ENCODE measurements around the gene GCG.

The GCG gene

DNA sequence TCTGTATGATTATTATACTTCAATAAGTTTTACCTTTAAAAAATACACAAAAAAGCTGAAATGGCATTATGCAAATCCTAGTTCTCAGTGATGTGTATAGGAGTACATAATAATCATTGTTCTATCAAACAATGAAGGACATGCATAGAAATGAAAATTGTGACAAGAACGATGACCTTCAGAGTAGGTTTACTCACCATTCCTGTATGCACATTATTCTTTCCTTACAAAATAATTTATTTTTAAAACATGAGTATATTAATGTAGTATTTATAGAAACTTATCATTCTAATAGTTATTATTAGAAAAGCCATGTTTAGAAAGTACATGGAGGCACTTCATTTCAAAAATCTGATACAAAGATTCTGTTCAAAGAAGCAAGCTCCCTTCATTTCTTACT lies 45.3 kb downstream of the GCG start:
- Histone ChIP-seq H3K4me1 (ENCODE audit: insufficient read depth, low read length) (no peaks in the 10 kb centered on the region), H3K9me3 (ENCODE audit: insufficient read depth, low read length, severe bottlenecking) (no peaks in the 10 kb centered on the region), H3K27ac (ENCODE audit: low read length) (no peak overlapping the region), H3K9ac (ENCODE audit: low read depth, low read length) (no peak overlapping the region), H4K20me1 (ENCODE audit: insufficient read depth, low read length) (no peaks in the 10 kb centered on the region), H3K27me3 (ENCODE audit: insufficient read depth, low read length, poor library complexity) (no peaks in the 10 kb centered on the region), H2AFZ (ENCODE audit: low read depth, low read length) (no peak overlapping the region), H3K36me3 (ENCODE audit: insufficient read depth, low read length) (no peaks in the 10 kb centered on the region), H3K79me2 (ENCODE audit: insufficient read depth, low read length) (no peaks in the 10 kb centered on the region), H3K4me3 (ENCODE audit: low read depth in 1 of 2, low read length in 2 of 2) (no peak overlapping the region), H3K4me2 (ENCODE audit: insufficient read depth, low read length) (no peak overlapping the region)
- no peak for DNase-seq
- TF ChIP-seq, protein P1, sequence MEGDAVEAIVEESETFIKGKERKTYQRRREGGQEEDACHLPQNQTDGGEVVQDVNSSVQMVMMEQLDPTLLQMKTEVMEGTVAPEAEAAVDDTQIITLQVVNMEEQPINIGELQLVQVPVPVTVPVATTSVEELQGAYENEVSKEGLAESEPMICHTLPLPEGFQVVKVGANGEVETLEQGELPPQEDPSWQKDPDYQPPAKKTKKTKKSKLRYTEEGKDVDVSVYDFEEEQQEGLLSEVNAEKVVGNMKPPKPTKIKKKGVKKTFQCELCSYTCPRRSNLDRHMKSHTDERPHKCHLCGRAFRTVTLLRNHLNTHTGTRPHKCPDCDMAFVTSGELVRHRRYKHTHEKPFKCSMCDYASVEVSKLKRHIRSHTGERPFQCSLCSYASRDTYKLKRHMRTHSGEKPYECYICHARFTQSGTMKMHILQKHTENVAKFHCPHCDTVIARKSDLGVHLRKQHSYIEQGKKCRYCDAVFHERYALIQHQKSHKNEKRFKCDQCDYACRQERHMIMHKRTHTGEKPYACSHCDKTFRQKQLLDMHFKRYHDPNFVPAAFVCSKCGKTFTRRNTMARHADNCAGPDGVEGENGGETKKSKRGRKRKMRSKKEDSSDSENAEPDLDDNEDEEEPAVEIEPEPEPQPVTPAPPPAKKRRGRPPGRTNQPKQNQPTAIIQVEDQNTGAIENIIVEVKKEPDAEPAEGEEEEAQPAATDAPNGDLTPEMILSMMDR (IDR thresholded peaks at IDR 0.05; ENCODE audit: borderline replicate concordance, extremely low read depth, low read length, poor library complexity, severe bottlenecking) = no peak
- no peak for TF ChIP-seq EZH2 (IDR thresholded peaks at IDR 0.05; ENCODE audit: borderline replicate concordance, low read depth, low read length, severe bottlenecking)
- no peak for ATAC-seq (ENCODE audit: insufficient read depth, low read depth)

DNA sequence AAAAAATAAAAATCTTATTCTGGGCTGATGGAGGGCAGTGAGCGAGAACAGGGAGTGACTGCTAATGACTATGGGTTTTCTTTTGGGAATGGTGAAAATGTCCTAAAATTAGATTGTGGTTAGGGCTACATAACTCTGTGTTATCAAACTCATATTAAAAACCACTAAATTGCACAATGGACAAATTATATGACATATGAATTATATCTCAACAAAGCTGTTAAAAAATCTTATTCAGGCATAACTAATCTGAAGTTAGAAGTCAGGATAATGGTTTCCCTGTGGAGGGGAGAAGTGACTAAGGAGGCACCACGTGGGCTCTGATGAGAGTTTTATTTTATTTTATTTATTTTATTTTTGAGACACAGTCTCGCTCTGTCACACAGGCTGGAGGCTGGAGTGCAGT lies 45.9 kb downstream of the GCG start:
- H3K9me3 ChIP-seq (ENCODE audit: insufficient read depth, low read length, severe bottlenecking) = no peaks in the 10 kb centered on the region
- no peaks in the 10 kb centered on the region for H3K79me2 ChIP-seq (ENCODE audit: insufficient read depth, low read length)
- no peaks in the 10 kb centered on the region for H3K36me3 ChIP-seq (ENCODE audit: insufficient read depth, low read length)
- H3K4me2 ChIP-seq (ENCODE audit: insufficient read depth, low read length) = no peak overlapping the region
- H3K4me1 ChIP-seq (ENCODE audit: insufficient read depth, low read length) = no peaks in the 10 kb centered on the region
- no peak overlapping the region for H3K4me3 ChIP-seq (ENCODE audit: low read depth in 1 of 2, low read length in 2 of 2)
- no peaks in the 10 kb centered on the region for H3K27me3 ChIP-seq (ENCODE audit: insufficient read depth, low read length, poor library complexity)
- no peak overlapping the region for H2AFZ ChIP-seq (ENCODE audit: low read depth, low read length)
- no peak for DNase-seq
- H3K27ac ChIP-seq (ENCODE audit: low read length) = no peak overlapping the region
- H4K20me1 ChIP-seq (ENCODE audit: insufficient read depth, low read length) = no peaks in the 10 kb centered on the region
- H3K9ac ChIP-seq (ENCODE audit: low read depth, low read length) = no peak overlapping the region
- TF ChIP-seq, protein P1 (IDR thresholded peaks at IDR 0.05; ENCODE audit: borderline replicate concordance, extremely low read depth, low read length, poor library complexity, severe bottlenecking) = no peak
- TF ChIP-seq EZH2 (IDR thresholded peaks at IDR 0.05; ENCODE audit: borderline replicate concordance, low read depth, low read length, severe bottlenecking) = no peak
- no peak for ATAC-seq (ENCODE audit: insufficient read depth, low read depth)

DNA sequence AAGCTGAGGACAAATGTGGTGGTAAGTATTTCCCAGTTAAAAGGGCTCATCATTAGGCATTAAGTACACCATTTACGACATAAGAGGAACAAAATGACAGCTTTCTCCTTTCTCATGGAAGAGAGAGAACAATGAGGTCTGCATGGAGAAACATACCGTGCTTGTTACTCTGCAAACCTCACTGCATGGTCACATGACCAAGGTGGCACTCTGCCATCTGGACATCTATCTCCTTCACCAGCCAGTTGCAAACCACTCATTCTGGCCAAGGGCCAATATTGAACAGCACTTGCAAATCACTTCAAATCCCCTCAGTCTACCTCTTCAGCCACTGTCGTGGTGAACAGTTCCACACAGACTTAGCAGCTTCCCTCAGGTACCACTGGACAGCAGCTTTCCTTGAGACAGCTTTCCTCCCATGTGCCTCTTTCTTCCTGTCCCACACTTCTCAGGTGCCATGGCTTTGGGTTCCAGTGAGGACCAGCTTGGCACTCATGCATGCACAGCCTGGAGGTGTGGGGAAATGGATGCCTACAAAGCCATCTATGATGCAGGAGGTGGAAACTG lies 48.5 kb downstream of the GCG start:
- H3K27me3 ChIP-seq (ENCODE audit: insufficient read depth, low read length, poor library complexity) = no peaks in the 10 kb centered on the region
- H3K4me1 ChIP-seq (ENCODE audit: insufficient read depth, low read length) = no peaks in the 10 kb centered on the region
- no peak overlapping the region for H3K4me3 ChIP-seq (ENCODE audit: low read depth in 1 of 2, low read length in 2 of 2)
- H3K9me3 ChIP-seq (ENCODE audit: insufficient read depth, low read length, severe bottlenecking) = no peaks in the 10 kb centered on the region
- no peak overlapping the region for H2AFZ ChIP-seq (ENCODE audit: low read depth, low read length)
- TF ChIP-seq, protein P1 (IDR thresholded peaks at IDR 0.05; ENCODE audit: borderline replicate concordance, extremely low read depth, low read length, poor library complexity, severe bottlenecking) = no peak
- TF ChIP-seq EZH2 (IDR thresholded peaks at IDR 0.05; ENCODE audit: borderline replicate concordance, low read depth, low read length, severe bottlenecking) = no peak
- no peak overlapping the region for H3K4me2 ChIP-seq (ENCODE audit: insufficient read depth, low read length)
- no peaks in the 10 kb centered on the region for H4K20me1 ChIP-seq (ENCODE audit: insufficient read depth, low read length)
- no peak overlapping the region for H3K27ac ChIP-seq (ENCODE audit: low read length)
- no peaks in the 10 kb centered on the region for H3K36me3 ChIP-seq (ENCODE audit: insufficient read depth, low read length)
- H3K9ac ChIP-seq (ENCODE audit: low read depth, low read length) = no peak overlapping the region
- DNase-seq = no peak
- H3K79me2 ChIP-seq (ENCODE audit: insufficient read depth, low read length) = no peaks in the 10 kb centered on the region
- ATAC-seq (ENCODE audit: insufficient read depth, low read depth) = no peak

DNA sequence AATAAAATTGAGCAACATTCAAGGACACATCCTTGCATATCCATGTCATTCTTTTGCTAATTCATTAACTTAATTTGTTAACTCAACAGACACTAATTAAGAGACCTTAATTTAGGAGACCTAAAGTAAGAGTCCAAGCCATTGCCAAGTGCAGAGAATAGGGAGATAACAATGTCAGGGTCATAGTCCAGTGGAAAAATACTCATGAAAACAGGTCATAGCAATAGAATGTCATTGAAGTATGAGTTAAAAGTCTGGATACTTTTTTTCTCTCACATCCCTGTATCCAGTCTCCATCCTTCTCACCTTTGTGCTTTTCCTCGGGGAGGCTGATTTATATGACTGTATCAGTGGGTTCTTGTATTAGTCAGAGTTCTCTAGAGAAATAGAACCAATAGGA lies 51.5 kb downstream of the GCG start:
- H3K36me3 ChIP-seq (ENCODE audit: insufficient read depth, low read length) = no peaks in the 10 kb centered on the region
- no peaks in the 10 kb centered on the region for H3K9me3 ChIP-seq (ENCODE audit: insufficient read depth, low read length, severe bottlenecking)
- no peaks in the 10 kb centered on the region for H3K4me1 ChIP-seq (ENCODE audit: insufficient read depth, low read length)
- H3K9ac ChIP-seq (ENCODE audit: low read depth, low read length) = no peak overlapping the region
- DNase-seq = no peak
- no peak overlapping the region for H3K27ac ChIP-seq (ENCODE audit: low read length)
- no peaks in the 10 kb centered on the region for H4K20me1 ChIP-seq (ENCODE audit: insufficient read depth, low read length)
- H3K4me3 ChIP-seq (ENCODE audit: low read depth in 1 of 2, low read length in 2 of 2) = no peak overlapping the region
- no peak overlapping the region for H2AFZ ChIP-seq (ENCODE audit: low read depth, low read length)
- no peaks in the 10 kb centered on the region for H3K79me2 ChIP-seq (ENCODE audit: insufficient read depth, low read length)
- no peaks in the 10 kb centered on the region for H3K27me3 ChIP-seq (ENCODE audit: insufficient read depth, low read length, poor library complexity)
- no peak overlapping the region for H3K4me2 ChIP-seq (ENCODE audit: insufficient read depth, low read length)
- no peak for ATAC-seq (ENCODE audit: insufficient read depth, low read depth)
- TF ChIP-seq, protein P1 (IDR thresholded peaks at IDR 0.05; ENCODE audit: borderline replicate concordance, extremely low read depth, low read length, poor library complexity, severe bottlenecking) = no peak
- TF ChIP-seq EZH2 (IDR thresholded peaks at IDR 0.05; ENCODE audit: borderline replicate concordance, low read depth, low read length, severe bottlenecking) = no peak
